RWPE1 (cell line): ENCODE results near the gene MIA3.
"Not testable (repeated sequence)": the region's sequence is repeated elsewhere in the genome, so short reads cannot be mapped to it uniquely, and the experiment has no call there.

Source experiments
- CTCF ChIA-PET: fragments of 350-600 bp; sonication (Branson Sonifier 250); formaldehyde crosslinking; extraction: SDS; loops from one replicate; lab custom pipeline; 2021; lab: Yijun Ruan, JAX
- POLR2A ChIA-PET: fragments of 400-600 bp; formaldehyde crosslinking; extraction: SDS; loops from one replicate; lab custom pipeline; 2020; ENCODE audit warnings: antibody characterized with exemption; ENCODE audit not compliant: low non-redundant PET; lab: Yijun Ruan, JAX
- DNase-seq: peaks from one replicate; pipeline ENCODE4 v3.0.0; 2012; ENCODE audit warnings: low spot score
- H3K27ac ChIP-seq: fragments of 450-650 bp; 2 replicates; pipeline ENCODE4 v1.5.1; 2017
- CTCF ChIP-seq: fragments of 450-650 bp; conservative IDR thresholded peaks from 2 replicates; pipeline ENCODE4 v1.5.1; 2017; ENCODE audit warnings: low read depth, mild to moderate bottlenecking

Gene MIA3

GRCh38 chr1:222656391-222657155 is 38.7 kb downstream of the MIA3 start:
- ChIA-PET CTCF (interaction anchor here (0.7 kb wide), 1 partner anchor 15 kb away, joined by 3 read pairs; no protein-coding TSS in a partner anchor), POLR2A (no interaction called here)
- DNase-seq = no peak
- H3K27ac ChIP-seq = no peak overlapping the region
- no peak for TF ChIP-seq CTCF

GRCh38 chr1:222657899-222658298 is 40.0 kb downstream of the MIA3 start:
- POLR2A ChIA-PET = no interaction called here
- H3K27ac ChIP-seq = no peak overlapping the region
- no peak for TF ChIP-seq CTCF
- CTCF ChIA-PET = no interaction called here
- DNase-seq = no peak

- TF ChIP-seq CTCF = no peak
- no peak overlapping the region for H3K27ac ChIP-seq
- DNase-seq = no peak
- CTCF ChIA-PET = interaction anchor here (0.7 kb wide), 1 partner anchor 19 kb away, joined by 3 read pairs; no protein-coding TSS in a partner anchor
- POLR2A ChIA-PET = no interaction called here
Measured at GRCh38 chr1:222663431-222663934, 45.6 kb downstream of the MIA3 start.

DNA sequence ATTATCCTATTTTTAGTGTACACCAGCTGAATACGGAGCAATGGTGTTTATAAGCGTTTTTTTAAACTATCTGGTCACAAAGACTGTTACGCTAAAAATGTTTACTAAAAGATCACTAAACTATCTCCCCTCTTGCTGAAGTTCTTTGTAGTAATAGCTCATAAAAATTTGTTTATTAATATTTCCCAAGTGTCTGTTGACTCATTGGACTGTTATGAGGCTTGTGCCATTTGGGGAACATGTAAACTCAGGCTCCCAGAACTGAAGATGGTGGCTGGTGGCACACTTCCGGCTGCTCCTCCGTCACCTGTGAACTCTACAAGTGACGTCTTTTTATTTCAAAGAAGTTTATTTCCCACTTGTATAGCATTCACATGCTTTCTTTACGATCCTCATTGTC is 48.1 kb downstream of the MIA3 start:
- no peak overlapping the region for H3K27ac ChIP-seq
- POLR2A ChIA-PET = no interaction called here
- no peak for DNase-seq
- CTCF ChIA-PET = no interaction called here
- no peak for TF ChIP-seq CTCF

GRCh38 chr1:222668184-222668583 is 50.3 kb downstream of the MIA3 start:
- H3K27ac ChIP-seq, CTCF ChIA-PET, POLR2A ChIA-PET, DNase-seq: not testable (repeated sequence)

GRCh38 chr1:222669107-222669506 is 51.2 kb downstream of the MIA3 start:
- POLR2A ChIA-PET, CTCF ChIA-PET, DNase-seq, H3K27ac ChIP-seq: not testable (repeated sequence)

DNA sequence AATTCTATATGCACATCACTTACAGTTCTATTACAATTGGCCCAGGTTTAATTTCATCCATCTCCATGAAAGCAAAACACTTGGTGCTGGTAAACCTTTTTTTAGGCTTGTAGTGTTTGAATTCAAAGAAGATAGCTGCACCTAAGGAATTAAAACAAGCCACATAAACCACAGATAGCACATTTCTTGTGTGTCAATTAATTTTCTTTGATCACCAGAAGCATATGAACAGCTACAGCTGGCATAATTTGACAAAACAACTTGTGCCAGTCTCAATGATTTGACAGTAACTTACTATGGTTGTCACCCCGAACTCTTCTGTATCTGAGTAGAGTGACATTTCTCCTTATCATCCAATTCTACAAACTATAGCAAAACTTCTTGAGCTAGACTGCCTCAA is 52.2 kb downstream of the MIA3 start:
- CTCF ChIA-PET = no interaction called here
- no peak for TF ChIP-seq CTCF
- POLR2A ChIA-PET = no interaction called here

More for the DNA sequence above, 52.2 kb downstream of the MIA3 start:
- no peak overlapping the region for H3K27ac ChIP-seq
- DNase-seq = no peak
